Stomach (tissue), 9 donors: ENCODE data around the gene TBCK. TPM values are rescaled to one million over a fixed set of nuclear protein-coding genes. Genes with fewer than 3 reads are reported as not detected.

Experiments used
- DNase-seq, 2 donors: peaks; one replicate each; pipeline versions ENCODE4 v3.0.0 to v3.0.0-alpha.2; 2013 to 2019
- H3K27ac ChIP-seq, 5 donors: fragments of 200-600 bp in 4 of 5; sonication (generic) in 4 of 5; one replicate each; pipeline ENCODE4 v1.5.1; 2013 to 2019; ENCODE audit warnings: mild to moderate bottlenecking in 1 of 5, moderate library complexity in 1 of 5
- H3K27me3 ChIP-seq, 3 donors: fragments of 200-600 bp; sonication (generic); one replicate each; pipeline ENCODE4 v1.5.1; 2017 to 2019; ENCODE audit warnings: mixed run types in 1 of 3
- H3K36me3 ChIP-seq, 4 donors: fragments of 200-600 bp; sonication (generic); 1 replicate in 3 of 4; 2 replicates in 1 of 4; pipeline ENCODE4 v1.5.1; 2016 to 2019
- H3K4me1 ChIP-seq, 4 donors: fragments of 200-600 bp; sonication (generic); one replicate each; pipeline ENCODE4 v1.5.1; 2016 to 2019
- H3K4me3 ChIP-seq, 4 donors: fragments of 200-600 bp; sonication (generic) in 3 of 4; one replicate each; pipeline ENCODE4 v1.5.1; 2016 to 2019; ENCODE audit warnings: mild to moderate bottlenecking in 1 of 4
- H3K9me3 ChIP-seq, 4 donors: fragments of 200-600 bp; sonication (generic); one replicate each; pipeline ENCODE4 v1.5.1; 2016 to 2019
- EP300 ChIP-seq: sonication (generic); formaldehyde crosslinking; IDR thresholded peaks from one replicate; pipeline ENCODE4 v1.6.1; 2017; ENCODE audit warnings: antibody characterized with exemption
- POLR2A ChIP-seq, 4 donors: fragments of 450-650 bp; IDR thresholded peaks; one replicate each; pipeline ENCODE4 v1.6.1; 2016; ENCODE audit warnings: antibody characterized with exemption in 4 of 4, control low read depth in 2 of 4, mild to moderate bottlenecking in 1 of 4, moderate library complexity in 1 of 4
- POLR2AphosphoS5 ChIP-seq, 3 donors: sonication (generic); formaldehyde crosslinking; IDR thresholded peaks; one replicate each; pipeline ENCODE4 v1.6.1; 2016; ENCODE audit warnings: antibody characterized with exemption in 3 of 3
- WGBS, 5 donors: extraction: QIAGEN DNeasy Blood & Tissue Kit in 3 of 5; methylation state at CpG; one replicate each; pipeline versions ENCODE4 v1.1.5 to v1.1.7; 2013 to 2018; 5-methylcytosine and 5-hydroxymethylcytosine counted together
- intact Hi-C: fragments of 100-400 bp; cut with DNase I; formaldehyde crosslinking; loops from one replicate; pipeline ENCODE4 v1.15.1; 2023; ENCODE audit warnings: low total_unique reads
- polyA plus RNA-seq, 3 donors: library from polyadenylated mRNA; stranded (reverse); fragments of 200-250 nt; gene quantifications; one replicate each; pipeline ENCODE4 v1.2.3, GENCODE V29; 2013
- total RNA-seq, 5 donors: library from RNA; depleted of rRNA; stranded (reverse); fragments of >200 nt; gene quantifications; one replicate each; pipeline versions ENCODE4 v1.1.0 to v1.2.3, GENCODE V29; 2014 to 2016
- TF ChIP-seq, protein P1 (sequence below), 7 experiments: fragments of 450-650 bp in 4 of 7; fragments of 200-600 bp in 3 of 7; sonication (generic) in 3 of 7; IDR thresholded peaks; one replicate each; pipeline ENCODE4 v1.5.1; 2016 to 2019; ENCODE audit warnings: antibody characterized with exemption in 7 of 7, control low read depth in 2 of 7, mild to moderate bottlenecking in 1 of 7
- donor health status: healthy with polysubstance abuse.
- donor health status: Bipolar disorder and iron deficiency.
- donor health status: healthy.

Gene TBCK
- total and polyA plus RNA-seq, 8 donors: 3.2 to 140 (median 28.0) TPM

GRCh38 chr4:106035204-106035603, 280.8 kb downstream of the TBCK start:
- TF ChIP-seq POLR2AphosphoS5 (IDR thresholded peaks at IDR 0.05): no peak
- TF ChIP-seq, protein P1, sequence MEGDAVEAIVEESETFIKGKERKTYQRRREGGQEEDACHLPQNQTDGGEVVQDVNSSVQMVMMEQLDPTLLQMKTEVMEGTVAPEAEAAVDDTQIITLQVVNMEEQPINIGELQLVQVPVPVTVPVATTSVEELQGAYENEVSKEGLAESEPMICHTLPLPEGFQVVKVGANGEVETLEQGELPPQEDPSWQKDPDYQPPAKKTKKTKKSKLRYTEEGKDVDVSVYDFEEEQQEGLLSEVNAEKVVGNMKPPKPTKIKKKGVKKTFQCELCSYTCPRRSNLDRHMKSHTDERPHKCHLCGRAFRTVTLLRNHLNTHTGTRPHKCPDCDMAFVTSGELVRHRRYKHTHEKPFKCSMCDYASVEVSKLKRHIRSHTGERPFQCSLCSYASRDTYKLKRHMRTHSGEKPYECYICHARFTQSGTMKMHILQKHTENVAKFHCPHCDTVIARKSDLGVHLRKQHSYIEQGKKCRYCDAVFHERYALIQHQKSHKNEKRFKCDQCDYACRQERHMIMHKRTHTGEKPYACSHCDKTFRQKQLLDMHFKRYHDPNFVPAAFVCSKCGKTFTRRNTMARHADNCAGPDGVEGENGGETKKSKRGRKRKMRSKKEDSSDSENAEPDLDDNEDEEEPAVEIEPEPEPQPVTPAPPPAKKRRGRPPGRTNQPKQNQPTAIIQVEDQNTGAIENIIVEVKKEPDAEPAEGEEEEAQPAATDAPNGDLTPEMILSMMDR (IDR thresholded peaks at IDR 0.05): no peak
- TF ChIP-seq EP300: no peak
- TF ChIP-seq POLR2A (IDR thresholded peaks at IDR 0.05): no peak
- 84 to 98% (median 93%) methylated on average over 1 of the region's 1 CpG for WGBS, 5 donors
- intact Hi-C loops: no loop called here
- Histone ChIP-seq H3K9me3 (peaks cover 0 to 10% (median 5%) of the 10 kb centered on the region in 4 donors), H3K4me1 (peaks cover 0 to 5% (median under 1%) of the 10 kb centered on the region in 4 donors), H3K36me3 (no peaks in the 10 kb centered on the region), H3K27me3 (no peaks in the 10 kb centered on the region), H3K27ac (no peak overlapping the region), H3K4me3 (no peak overlapping the region)
- DNase-seq: no peak

DNA sequence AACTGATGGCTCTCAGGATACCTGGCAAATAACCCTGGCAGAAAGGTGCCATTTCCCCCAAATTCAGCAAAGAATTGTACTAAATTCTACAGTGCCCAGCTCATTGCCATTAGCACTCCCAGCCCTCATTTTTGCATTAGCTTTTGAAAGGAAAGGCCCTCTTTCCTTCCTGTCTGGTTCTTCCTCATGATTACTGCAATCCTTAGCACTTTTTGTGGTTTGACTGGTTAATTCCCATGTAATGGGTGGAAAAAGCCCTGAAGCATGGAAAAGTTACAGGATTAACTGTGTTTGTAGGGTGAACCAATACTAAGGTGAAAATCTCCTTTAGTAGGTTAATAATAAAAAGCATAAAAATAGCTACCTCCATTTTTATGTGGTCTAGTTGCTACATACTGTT, 281.3 kb downstream of the TBCK start:
- intact Hi-C loops: no loop called here
- Histone ChIP-seq H3K27me3 (no peaks in the 10 kb centered on the region), H3K27ac (no peak overlapping the region), H3K9me3 (peaks cover 0 to 10% (median 6%) of the 10 kb centered on the region in 4 donors), H3K4me1 (peaks cover 0 to 2% (median 0%) of the 10 kb centered on the region in 4 donors), H3K4me3 (no peak overlapping the region), H3K36me3 (no peaks in the 10 kb centered on the region)
- DNase-seq: no peak
- TF ChIP-seq, protein P1 (IDR thresholded peaks at IDR 0.05): no peak
- TF ChIP-seq POLR2A (IDR thresholded peaks at IDR 0.05) (no peak), EP300 (no peak), POLR2AphosphoS5 (IDR thresholded peaks at IDR 0.05) (no peak)

DNA sequence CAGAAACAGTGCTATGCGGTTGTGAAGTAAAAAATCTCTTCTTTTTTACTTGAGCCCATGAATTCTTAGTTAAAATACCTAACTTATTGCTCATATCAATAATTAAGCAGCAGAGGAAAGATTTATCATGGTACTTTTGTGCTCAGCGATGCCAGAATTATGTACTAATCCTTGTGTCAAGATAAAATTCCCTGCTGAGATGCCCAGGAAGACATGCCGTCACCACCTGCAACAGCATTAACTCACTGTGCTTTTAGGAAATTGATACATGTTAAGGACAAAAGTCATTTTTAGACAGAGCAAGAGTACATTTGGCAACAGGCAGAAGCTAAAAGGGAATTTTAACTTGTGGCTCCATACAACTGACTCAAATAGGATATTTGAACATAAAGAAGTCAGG, 281.8 kb downstream of the TBCK start:
- TF ChIP-seq EP300 (no peak), POLR2A (IDR thresholded peaks at IDR 0.05) (no peak), POLR2AphosphoS5 (IDR thresholded peaks at IDR 0.05) (no peak)
- TF ChIP-seq, protein P1 (IDR thresholded peaks at IDR 0.05): no peak
- no peaks in the 10 kb centered on the region for H3K4me1 ChIP-seq
- H3K4me3 ChIP-seq: no peak overlapping the region
- peaks cover 0 to 13% (median 10%) of the 10 kb centered on the region in 4 donors for H3K9me3 ChIP-seq
- H3K27me3 ChIP-seq: no peaks in the 10 kb centered on the region
- intact Hi-C loops: no loop called here
- DNase-seq: no peak
- 58 to 71% (median 65%) methylated on average over 3 of the region's 3 CpGs for WGBS, 5 donors
- no peaks in the 10 kb centered on the region for H3K36me3 ChIP-seq
- no peak overlapping the region for H3K27ac ChIP-seq

DNA sequence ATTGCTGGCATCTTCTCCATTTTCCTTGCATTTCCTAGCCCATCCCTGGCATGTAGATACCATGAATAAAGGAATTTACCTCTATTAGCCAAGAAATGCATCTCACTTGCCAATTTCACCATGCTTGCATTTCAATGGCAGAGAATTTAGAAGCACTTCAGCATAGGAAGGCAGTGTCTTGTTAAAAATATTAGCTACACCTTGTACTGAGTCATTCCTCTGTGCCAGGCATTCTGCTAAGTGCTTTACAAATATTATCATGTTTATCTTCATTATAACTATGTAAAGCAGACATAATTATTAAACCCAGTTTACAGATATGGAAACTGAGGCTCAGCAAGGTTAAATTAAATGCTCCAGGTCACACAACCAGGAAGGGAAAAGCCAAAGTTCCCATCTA, 282.5 kb downstream of the TBCK start:
- Histone ChIP-seq H3K9me3 (peaks cover 0 to 17% (median 12%) of the 10 kb centered on the region in 4 donors), H3K36me3 (no peaks in the 10 kb centered on the region), H3K4me1 (no peaks in the 10 kb centered on the region), H3K27ac (no peak overlapping the region), H3K4me3 (no peak overlapping the region), H3K27me3 (no peaks in the 10 kb centered on the region)
- no peak for TF ChIP-seq EP300
- TF ChIP-seq POLR2AphosphoS5 (IDR thresholded peaks at IDR 0.05): no peak
- TF ChIP-seq, protein P1 (IDR thresholded peaks at IDR 0.05): no peak
- no peak for TF ChIP-seq POLR2A (IDR thresholded peaks at IDR 0.05)
- no peak for DNase-seq
- intact Hi-C loops: no loop called here
